Neuronal stem cell (in vitro differentiated cells): ENCODE data around the gene MRPL12.

Experiments used
- DNase-seq: peaks from one replicate; pipeline ENCODE4 v3.0.0-alpha.2; 2013; ENCODE audit warnings: low spot score
- H2AFZ ChIP-seq: one replicate; pipeline ENCODE4 v1.6.1; 2013; ENCODE audit warnings: mild to moderate bottlenecking, low read length, inconsistent platforms
- H2AK5ac ChIP-seq: 2 replicates; pipeline ENCODE4 v1.6.1; 2013; ENCODE audit warnings: low read depth, mild to moderate bottlenecking, inconsistent platforms, low read length, moderate library complexity, mixed read lengths
- H2BK120ac ChIP-seq: 2 replicates; pipeline ENCODE4 v1.6.1; 2013; ENCODE audit warnings: low read depth, mild to moderate bottlenecking, inconsistent platforms, low read length, moderate library complexity, mixed read lengths
- H2BK12ac ChIP-seq: one replicate; pipeline ENCODE4 v1.6.1; 2013; ENCODE audit warnings: low read length, inconsistent platforms
- H2BK15ac ChIP-seq: 2 replicates; pipeline ENCODE4 v1.6.1; 2013; ENCODE audit warnings: mild to moderate bottlenecking, low read length, inconsistent platforms, mixed read lengths
- H2BK5ac ChIP-seq: one replicate; pipeline ENCODE4 v1.6.1; 2013; ENCODE audit warnings: inconsistent platforms, mild to moderate bottlenecking, low read length, moderate library complexity
- H3K14ac ChIP-seq: one replicate; pipeline ENCODE4 v1.6.1; 2013; ENCODE audit warnings: low read length, inconsistent platforms
- H3K18ac ChIP-seq: 2 replicates; pipeline ENCODE4 v1.6.1; 2013; ENCODE audit warnings: low read length, inconsistent platforms
- H3K23ac ChIP-seq: 2 replicates; pipeline ENCODE4 v1.6.1; 2013; ENCODE audit warnings: low read depth, mild to moderate bottlenecking, mixed read lengths, low read length, inconsistent platforms; ENCODE audit not compliant: poor library complexity
- H3K27ac ChIP-seq: replicated peaks from 3 replicates; pipeline ENCODE4 v1.5.1; 2013; ENCODE audit warnings: low read length, inconsistent platforms
- H3K27me3 ChIP-seq, 3 experiments: 2 replicates each; pipeline ENCODE4 v1.6.1; 2013; ENCODE audit warnings: low read length in 3 of 3, mild to moderate bottlenecking in 2 of 3, inconsistent platforms in 1 of 3, low read depth in 1 of 3, mixed read lengths in 1 of 3, moderate library complexity in 1 of 3; ENCODE audit not compliant: control insufficient read depth in 3 of 3, insufficient read depth in 3 of 3
- H3K36me3 ChIP-seq, 2 donors: replicated peaks in 1 of 2; 2 replicates each; pipeline ENCODE4 v1.6.1; 2013; ENCODE audit warnings: low read length in 2 of 2; ENCODE audit not compliant: control insufficient read depth in 2 of 2, insufficient read depth in 2 of 2
- H3K4ac ChIP-seq: 2 replicates; pipeline ENCODE4 v1.6.1; 2013; ENCODE audit warnings: inconsistent platforms, mild to moderate bottlenecking, low read length, moderate library complexity
- H3K4me1 ChIP-seq, 2 donors: 1 replicate in 1 of 2; 2 replicates in 1 of 2; pipeline ENCODE4 v1.6.1; 2013; ENCODE audit warnings: low read length in 2 of 2, low read depth in 1 of 2; ENCODE audit not compliant: control insufficient read depth in 2 of 2, insufficient read depth in 1 of 2
- H3K4me2 ChIP-seq: one replicate; pipeline ENCODE4 v1.6.1; 2013; ENCODE audit warnings: mild to moderate bottlenecking, low read length, inconsistent platforms; ENCODE audit not compliant: insufficient read depth, poor library complexity, severe bottlenecking
- H3K4me3 ChIP-seq, 2 donors: 2 replicates each; pipeline ENCODE4 v1.5.1; 2013; ENCODE audit warnings: low read length in 2 of 2, mild to moderate bottlenecking in 2 of 2, inconsistent platforms in 1 of 2, moderate library complexity in 1 of 2
- H3K79me1 ChIP-seq: one replicate; pipeline ENCODE4 v1.6.1; 2013; ENCODE audit warnings: low read depth, mild to moderate bottlenecking, inconsistent platforms, low read length, moderate library complexity
- H3K9ac ChIP-seq: one replicate; pipeline ENCODE4 v1.6.1; 2013; ENCODE audit warnings: mild to moderate bottlenecking, low read depth, low read length, inconsistent platforms; ENCODE audit not compliant: poor library complexity
- H3K9me3 ChIP-seq, 2 donors: replicated peaks in 1 of 2; 2 replicates each; pipeline versions ENCODE3 to v1.6.1; 2013; ENCODE audit warnings: low read length in 2 of 2, mild to moderate bottlenecking in 2 of 2, inconsistent platforms in 1 of 2, low read depth in 1 of 2, mixed read lengths in 1 of 2, moderate library complexity in 1 of 2; ENCODE audit not compliant: control insufficient read depth in 2 of 2, insufficient read depth in 1 of 2
- H4K8ac ChIP-seq: one replicate; pipeline ENCODE4 v1.6.1; 2013; ENCODE audit warnings: low read depth, mild to moderate bottlenecking, inconsistent platforms, low read length, moderate library complexity
- H4K91ac ChIP-seq: one replicate; pipeline ENCODE4 v1.6.1; 2013; ENCODE audit warnings: low read length, low read depth, mild to moderate bottlenecking, inconsistent platforms; ENCODE audit not compliant: poor library complexity
- WGBS, 2 donors: extraction: QIAGEN DNeasy Blood & Tissue Kit; methylation state at CpG; one replicate each; pipeline ENCODE4 v1.1.7; 2013; ENCODE audit warnings: missing lambda C conversion rate in 2 of 2, mixed read lengths in 1 of 2; ENCODE audit not compliant: insufficient read length in 2 of 2, insufficient replicate concordance in 1 of 2; ENCODE audit errors: extremely low coverage in 2 of 2; 5-methylcytosine and 5-hydroxymethylcytosine counted together

The MRPL12 gene

DNA sequence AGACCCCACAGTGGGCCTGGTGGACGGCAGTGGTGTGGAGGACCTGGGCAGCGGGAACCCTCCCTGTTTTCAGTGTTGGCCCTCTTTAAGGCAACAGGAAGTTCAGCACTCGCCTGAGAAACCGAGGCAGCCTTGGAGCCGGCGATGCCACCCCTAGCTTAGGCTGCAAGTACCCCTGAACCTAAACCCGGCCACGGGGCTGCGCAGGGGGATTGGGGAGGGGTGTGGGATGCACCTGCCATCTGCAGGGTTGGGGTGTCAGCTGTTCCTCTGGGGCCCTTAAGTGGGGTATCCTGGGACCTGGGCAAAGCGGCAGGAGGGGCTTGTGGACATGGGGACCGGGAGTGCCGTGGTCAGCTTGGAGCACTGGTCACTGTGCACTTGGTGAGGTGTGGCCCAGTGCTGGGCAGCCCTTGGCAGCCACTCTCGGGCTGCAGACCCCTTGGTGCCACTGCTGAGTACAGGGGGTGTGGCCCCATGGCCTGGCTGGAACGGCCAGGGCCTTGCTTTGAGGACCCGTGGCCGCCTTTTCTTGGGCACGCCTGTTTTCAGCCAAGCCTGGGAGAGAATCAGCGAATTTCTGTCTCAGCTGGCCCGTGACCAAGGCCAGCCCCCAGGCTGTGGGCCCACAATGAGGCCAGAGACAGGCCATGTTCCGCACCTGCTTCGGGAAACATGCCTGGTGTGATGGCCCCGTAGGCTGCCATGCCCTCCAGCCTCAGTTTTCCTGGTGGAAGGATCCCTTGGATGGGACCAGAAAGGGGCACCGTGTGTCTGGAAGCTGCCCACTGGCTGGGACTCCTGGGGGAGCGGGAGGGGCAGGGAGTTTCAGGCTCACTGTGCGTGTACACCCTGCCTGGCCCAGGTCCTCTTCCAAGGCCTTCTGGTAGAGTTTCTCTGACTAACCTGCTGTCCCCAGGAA is 4.8 kb downstream of the MRPL12 start:
- Histone ChIP-seq H3K79me1 (peaks cover 21% of the 10 kb centered on the region), H3K9ac (no peak overlapping the region), H4K8ac (peak overlapping the region; percentile 2), H2BK15ac (no peak overlapping the region), H3K36me3 (peaks cover 30 to 47% of the 10 kb centered on the region in 2 donors), H3K4me3 (peak overlapping the region in 1 of 2 donors; percentile 13), H3K4me1 (peaks cover 15 to 22% of the 10 kb centered on the region in 2 donors), H2BK120ac (no peak overlapping the region), H3K9me3 (no peaks in the 10 kb centered on the region), H3K4me2 (no peak overlapping the region), H3K23ac (peak overlapping the region; percentile 62), H2BK5ac (peak overlapping the region; percentile 72), H3K27ac (no peak overlapping the region), H2BK12ac (no peak overlapping the region), H3K18ac (no peak overlapping the region), H2AFZ (no peak overlapping the region), H3K4ac (no peak overlapping the region), H3K27me3 (peaks cover 0 to 14% (median 0%) of the 10 kb centered on the region in 3 experiments), H3K14ac (peak overlapping the region; percentile 17), H4K91ac (no peak overlapping the region), H2AK5ac (no peak overlapping the region)
- no CpG with 5 or more reads among the region's 25 CpGs for whole genome bisulfite sequencing, 2 donors
- DNase-seq = no peak

DNA sequence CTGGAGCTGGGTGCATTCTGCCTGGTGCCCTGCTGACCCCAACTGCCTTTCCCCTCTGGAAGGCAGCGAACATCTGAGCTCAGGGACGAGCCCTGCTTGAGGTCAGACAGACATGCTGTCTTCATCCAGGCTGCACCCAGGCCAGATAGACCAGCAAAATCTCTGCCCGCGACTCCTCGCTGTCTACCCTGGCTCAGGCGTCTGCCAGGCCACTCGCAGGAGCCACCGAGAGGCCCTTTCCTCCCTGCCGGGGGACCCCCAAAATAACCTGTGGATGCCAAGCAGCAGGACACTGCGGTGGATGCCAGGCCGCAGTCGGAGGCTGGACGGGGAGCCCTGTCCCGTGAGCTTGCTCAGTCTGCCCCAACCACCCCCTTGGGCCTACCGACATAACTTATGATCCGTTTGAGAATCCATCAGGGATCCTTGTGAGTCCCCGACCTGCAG is 5.6 kb downstream of the MRPL12 start:
- peaks cover 23% of the 10 kb centered on the region for H3K79me1 ChIP-seq
- no CpG with 5 or more reads among the region's 17 CpGs for WGBS, 2 donors

DNA sequence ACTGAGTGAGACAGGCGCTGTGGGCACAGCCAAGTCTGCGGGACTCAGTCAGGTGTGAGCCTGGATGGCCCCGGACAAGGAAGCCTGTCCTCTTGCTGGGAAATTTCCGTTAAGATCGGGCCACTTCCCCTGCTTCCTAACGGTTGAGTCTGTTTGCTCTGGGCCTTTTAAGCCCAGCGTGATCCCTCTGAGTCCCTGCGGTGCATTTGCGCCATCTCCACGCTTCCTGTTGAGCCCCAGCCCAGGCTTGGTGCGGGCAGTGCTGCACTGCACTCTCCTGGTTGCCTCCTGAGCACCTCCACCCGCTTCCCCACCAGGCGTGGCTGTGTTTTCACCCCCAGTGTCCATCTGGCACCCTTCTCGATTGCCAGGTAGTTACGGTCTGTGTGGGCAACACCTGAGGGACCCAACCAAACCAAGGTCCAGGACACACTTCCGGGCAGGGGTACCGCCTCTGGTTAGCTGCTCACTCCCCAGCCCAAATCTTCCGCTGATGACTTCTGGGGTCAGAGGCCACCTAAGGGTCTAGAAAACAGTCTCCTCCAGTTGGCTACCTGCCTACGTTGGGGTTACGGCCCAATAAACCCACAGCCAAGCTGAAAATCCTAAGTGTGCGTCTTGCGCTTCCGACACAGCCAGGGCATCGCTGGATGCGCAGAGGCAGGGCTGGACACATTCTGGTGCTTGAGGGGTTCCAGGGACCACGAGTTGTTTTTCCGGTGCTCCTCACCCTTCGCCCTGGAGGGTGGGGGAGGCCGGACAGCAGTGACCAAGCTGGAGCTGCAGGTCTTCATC is 7.5 kb downstream of the MRPL12 start:
- WGBS, 2 donors = no CpG with 5 or more reads among the region's 29 CpGs
- Histone ChIP-seq H3K4me2 (peak overlapping the region; percentile 18), H2BK120ac (no peak overlapping the region), H3K4me1 (peaks cover 21 to 26% of the 10 kb centered on the region in 2 donors), H4K91ac (no peak overlapping the region), H3K14ac (no peak overlapping the region), H3K36me3 (peaks cover 21 to 43% of the 10 kb centered on the region in 2 donors), H3K27me3 (peaks cover 0 to 14% (median 0%) of the 10 kb centered on the region in 3 experiments), H3K27ac (no peak overlapping the region), H3K18ac (peak overlapping the region; percentile 29), H4K8ac (no peak overlapping the region), H3K9ac (peak overlapping the region; percentile 70), H2AFZ (no peak overlapping the region), H2BK15ac (no peak overlapping the region), H3K23ac (no peak overlapping the region), H3K79me1 (peaks cover 24% of the 10 kb centered on the region), H2AK5ac (peak overlapping the region; percentile 18), H3K4me3 (peak overlapping the region in 1 of 2 donors; percentile 81), H3K9me3 (no peaks in the 10 kb centered on the region), H3K4ac (no peak overlapping the region), H2BK5ac (no peak overlapping the region), H2BK12ac (no peak overlapping the region)
- no peak for DNase-seq

More for the DNA sequence above, 5.6 kb downstream of the MRPL12 start:
- no peak overlapping the region for H3K4me3 ChIP-seq
- H2AFZ ChIP-seq = no peak overlapping the region
- H3K27me3 ChIP-seq = peaks cover 0 to 14% (median 0%) of the 10 kb centered on the region in 3 experiments
- no peak overlapping the region for H3K18ac ChIP-seq
- no peak overlapping the region for H3K23ac ChIP-seq
- H2BK12ac ChIP-seq = no peak overlapping the region
- H3K4ac ChIP-seq = no peak overlapping the region
- H2BK15ac ChIP-seq = no peak overlapping the region
- no peak overlapping the region for H2AK5ac ChIP-seq
- no peak for DNase-seq
- H3K4me1 ChIP-seq = peaks cover 23 to 29% of the 10 kb centered on the region in 2 donors
- H3K36me3 ChIP-seq = peaks cover 30 to 47% of the 10 kb centered on the region in 2 donors
- no peak overlapping the region for H4K91ac ChIP-seq
- no peaks in the 10 kb centered on the region for H3K9me3 ChIP-seq
- no peak overlapping the region for H2BK5ac ChIP-seq
- no peak overlapping the region for H3K9ac ChIP-seq
- H4K8ac ChIP-seq = no peak overlapping the region
- H3K4me2 ChIP-seq = no peak overlapping the region
- no peak overlapping the region for H3K14ac ChIP-seq
- no peak overlapping the region for H2BK120ac ChIP-seq
- no peak overlapping the region for H3K27ac ChIP-seq
